ENCODE results near the gene SHC2.

The SHC2 gene, protein sequence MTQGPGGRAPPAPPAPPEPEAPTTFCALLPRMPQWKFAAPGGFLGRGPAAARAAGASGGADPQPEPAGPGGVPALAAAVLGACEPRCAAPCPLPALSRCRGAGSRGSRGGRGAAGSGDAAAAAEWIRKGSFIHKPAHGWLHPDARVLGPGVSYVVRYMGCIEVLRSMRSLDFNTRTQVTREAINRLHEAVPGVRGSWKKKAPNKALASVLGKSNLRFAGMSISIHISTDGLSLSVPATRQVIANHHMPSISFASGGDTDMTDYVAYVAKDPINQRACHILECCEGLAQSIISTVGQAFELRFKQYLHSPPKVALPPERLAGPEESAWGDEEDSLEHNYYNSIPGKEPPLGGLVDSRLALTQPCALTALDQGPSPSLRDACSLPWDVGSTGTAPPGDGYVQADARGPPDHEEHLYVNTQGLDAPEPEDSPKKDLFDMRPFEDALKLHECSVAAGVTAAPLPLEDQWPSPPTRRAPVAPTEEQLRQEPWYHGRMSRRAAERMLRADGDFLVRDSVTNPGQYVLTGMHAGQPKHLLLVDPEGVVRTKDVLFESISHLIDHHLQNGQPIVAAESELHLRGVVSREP

DNA sequence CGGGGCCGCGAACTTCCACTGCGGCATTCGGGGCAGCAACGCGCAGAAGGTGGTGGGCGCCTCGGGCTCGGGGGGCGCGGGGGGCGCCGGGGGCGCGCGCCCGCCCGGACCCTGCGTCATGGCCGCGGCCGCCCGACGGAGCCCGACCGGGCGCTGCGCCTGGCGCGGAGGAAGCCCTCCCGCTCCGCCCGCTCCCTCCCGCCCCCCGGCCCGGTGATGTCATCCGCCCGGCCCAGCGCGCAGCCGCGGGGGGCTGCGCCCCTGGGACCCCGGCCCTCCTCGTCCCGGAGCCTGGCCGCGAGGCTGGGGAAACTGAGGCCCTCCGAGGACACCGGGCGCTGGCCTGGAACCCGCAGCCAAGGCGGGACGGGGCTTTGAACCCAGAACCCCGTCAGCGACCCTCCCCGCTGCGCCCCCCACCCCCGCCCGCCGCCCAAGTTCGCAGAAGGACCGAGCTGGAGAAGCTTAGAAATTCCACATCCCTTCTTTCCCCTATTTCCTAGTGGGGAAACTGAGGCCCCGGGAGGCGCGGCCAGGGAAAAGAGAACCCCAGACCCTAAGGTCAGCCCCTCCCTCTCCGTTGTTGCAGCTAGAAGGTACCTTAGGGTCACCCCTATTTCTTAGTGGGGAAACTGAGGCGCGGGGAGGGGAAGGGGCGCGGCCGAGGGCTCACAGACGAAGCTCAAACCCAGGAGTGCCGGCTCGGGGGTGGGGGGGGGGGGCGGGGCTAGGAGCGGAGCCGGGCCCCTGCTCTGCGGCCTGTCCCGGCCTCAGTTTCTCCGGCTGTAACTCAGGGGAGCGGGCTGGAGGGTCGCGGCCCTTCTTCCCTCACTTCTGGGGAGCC is at the start of gene SHC2:
TSS of gene SHC2 (minus strand) at position 157 of the 844 bp plus-strand sequence. CDS start at position 120, 37 bp downstream.
- DNase-seq, result no peak

DNA sequence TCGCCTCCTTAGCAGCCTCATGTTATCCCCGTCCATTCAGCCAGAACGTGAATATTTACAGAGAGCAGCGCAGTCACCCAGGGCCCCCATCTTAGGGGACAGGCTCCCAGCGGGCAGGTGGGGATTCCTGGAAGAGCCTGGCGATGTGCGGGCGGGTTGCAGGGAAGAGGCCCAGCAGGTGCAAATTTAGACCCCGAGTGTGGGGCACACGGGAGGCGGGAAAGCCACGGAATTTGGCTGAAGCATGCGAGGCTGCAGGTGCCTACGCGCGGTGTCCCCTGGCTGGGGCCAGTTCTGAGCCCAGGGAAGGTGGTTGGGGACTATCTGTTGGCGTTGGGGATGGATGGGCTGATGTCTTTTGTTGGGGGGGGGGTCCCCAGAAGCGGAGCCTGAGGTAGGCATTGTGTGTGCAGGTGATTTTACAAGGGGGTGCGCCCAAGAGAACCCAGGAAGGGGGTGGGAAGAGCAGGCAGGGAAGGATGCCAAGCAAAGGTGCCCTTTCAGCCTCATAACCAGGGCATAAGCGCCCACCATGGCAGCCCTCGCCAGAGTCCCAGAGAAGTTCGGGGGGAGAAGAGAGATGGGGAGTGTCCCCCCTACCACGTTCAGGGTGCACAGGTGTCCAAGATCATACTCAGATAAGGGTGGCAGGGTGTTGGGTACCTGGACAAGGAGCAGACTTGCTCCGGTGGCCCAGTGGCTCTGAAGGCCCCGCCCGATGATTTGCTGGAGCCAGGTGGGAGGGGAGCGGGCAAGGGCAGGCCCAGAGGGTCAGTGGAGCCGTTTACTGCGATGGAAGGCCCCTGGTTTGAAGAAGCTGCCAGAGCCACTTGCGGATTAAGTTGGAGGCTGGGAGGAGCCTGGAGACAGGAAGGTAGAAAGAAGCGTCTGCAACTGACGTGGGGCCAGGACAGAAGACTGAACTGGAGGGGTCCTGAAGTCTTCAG is 47.6 kb upstream of the SHC2 start:
- DNase-seq, result no peak

DNA sequence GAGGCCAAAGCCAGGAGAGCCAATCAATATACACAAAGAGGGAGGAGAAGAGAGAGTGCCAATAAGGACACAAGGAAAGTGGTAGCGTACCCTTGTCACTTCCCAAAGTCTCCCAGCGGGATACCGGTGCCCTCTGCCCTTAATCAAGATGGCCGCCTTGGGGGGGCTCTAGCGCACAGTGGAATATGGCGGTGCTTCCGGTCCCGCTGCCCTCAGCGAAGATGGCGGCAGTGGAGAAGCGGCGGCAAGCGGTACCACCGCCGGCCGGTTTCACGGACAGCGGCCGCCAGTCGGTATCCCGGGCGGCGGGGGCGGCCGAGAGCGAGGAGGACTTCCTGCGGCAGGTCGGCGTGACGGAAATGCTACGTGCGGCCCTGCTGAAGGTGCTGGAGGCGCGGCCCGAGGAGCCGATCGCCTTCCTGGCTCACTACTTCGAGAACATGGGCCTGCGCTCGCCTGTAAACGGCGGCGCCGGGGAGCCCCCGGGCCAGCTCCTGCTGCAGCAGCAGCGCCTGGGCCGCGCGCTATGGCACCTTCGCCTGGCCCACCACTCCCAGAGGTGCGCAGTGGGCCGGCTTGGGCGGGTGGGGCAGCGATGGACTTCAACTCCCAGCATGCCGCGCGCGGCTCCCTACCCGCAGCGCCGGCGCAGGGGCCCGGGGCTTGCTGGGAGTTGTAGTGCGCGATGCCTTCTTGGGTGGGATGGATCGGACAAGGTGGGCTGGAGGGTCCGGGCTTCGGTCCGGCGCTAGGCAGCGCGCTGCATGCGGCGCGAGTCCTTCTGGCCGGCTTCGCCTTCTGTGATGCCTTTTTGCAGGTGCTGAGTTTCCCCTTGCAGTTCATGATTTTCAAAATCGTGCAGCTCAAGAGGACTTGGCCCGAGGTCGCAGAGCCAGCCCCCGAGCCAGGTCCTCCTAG is 46.7 kb upstream of the SHC2 start, which contains the start of gene TPGS1:
TSS of gene TPGS1 (plus strand) at position 212 of the 918 bp plus-strand sequence. CDS start at position 222, 10 bp downstream.
- peak; percentile 69 for DNase-seq

DNA sequence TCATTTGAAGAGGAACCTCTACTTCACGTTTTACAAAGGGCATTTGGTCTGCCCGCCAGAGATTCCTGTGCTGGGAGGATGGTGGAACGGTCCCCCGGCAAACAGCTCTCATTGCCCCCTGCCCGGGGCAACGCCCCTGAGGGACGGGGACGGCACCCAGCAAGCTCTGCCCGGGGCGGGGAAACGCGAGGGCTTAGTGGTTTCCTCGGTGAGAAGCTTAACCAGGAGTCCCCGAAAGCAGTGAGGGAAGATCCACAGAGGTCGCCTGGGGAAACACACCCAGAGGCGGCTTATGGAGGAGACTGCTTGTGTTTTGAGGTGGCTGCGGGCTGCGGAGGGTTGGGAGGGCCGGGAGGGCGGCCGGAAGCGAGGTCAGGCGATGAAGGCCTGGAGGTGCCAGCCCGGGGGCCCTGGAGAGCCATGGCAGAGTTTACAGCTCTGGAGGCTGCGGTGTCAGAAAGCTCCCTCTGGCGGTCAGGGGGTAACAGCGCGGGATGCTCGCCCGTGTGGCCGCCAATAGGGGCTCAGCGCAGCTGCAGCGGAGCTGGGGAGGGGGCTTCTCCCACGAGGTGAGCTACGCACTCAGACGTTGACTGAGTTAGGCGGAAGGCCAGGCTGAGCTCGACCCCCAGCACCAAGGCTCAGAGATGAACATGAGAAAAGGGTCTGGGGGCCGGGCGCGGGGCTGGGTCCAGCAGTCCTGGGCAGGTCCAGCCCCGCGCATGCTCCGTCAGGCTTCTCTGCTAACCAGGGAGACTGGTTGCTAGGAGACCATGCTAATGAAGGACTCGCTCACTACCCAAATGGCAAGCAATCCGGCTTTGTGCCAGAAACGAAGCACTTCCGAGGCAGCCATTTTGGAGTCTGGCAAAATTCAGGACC is 45.8 kb upstream of the SHC2 start:
- peak; percentile 98 for DNase-seq

DNA sequence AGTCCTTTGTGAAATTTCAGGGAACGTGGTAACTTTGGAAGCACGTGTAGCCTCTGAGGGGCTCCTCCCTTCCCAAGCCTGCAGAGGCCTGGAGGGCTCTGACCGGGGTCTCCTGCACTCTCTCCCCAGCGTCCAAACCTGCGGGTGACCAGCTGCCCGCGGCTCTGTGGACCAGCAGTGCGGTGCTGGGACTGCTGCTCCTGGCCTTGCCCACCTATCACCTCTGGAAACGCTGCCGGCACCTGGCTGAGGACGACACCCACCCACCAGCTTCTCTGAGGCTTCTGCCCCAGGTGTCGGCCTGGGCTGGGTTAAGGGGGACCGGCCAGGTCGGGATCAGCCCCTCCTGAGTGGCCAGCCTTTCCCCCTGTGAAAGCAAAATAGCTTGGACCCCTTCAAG is 43.8 kb upstream of the SHC2 start:
- DNase-seq, result no peak

DNA sequence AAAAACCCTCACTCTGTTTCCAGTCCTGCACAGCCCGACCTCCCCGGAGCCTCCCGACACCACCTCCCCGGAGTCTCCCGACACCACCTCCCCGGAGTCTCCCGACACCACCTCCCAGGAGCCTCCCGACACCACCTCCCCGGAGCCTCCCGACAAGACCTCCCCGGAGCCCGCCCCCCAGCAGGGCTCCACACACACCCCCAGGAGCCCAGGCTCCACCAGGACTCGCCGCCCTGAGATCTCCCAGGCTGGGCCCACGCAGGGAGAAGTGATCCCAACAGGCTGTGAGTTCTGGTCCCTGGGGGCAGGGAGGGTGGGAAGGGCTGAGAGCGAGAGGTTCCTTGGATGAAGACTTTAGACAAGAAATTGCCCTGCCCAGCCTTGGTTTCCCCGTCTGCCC is 40.8 kb upstream of the SHC2 start:
- no peak for DNase-seq

DNA sequence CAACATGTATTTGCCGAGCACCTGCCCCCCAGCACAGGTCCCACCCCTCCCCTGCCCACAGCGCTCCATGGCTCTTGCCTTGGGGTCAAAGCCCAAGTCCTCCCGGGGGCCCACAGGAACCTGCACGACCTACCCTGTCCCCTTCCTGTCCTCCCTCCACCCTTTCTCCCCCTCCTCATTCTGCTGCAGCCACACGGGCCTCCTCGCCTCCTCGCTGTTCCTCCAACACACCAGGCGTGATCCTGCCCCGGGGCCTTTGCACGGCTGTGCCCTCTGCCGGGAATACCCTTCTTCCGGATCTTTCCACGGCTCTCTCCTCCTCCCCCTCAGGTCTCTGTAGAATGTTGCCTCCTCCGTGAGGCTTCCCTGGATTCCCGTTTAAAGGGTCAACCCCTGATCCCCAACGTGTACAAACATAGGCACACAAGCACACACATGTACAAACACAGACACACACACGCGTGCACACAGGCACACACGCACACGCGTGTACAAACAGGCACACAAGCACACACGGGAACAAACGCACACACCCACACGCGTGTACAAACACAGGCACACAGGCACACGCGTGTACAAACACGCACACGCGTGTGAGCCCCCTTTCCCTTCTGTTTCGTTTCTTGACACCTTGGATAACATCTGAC is 38.3 kb upstream of the SHC2 start:
- no peak for DNase-seq

DNA sequence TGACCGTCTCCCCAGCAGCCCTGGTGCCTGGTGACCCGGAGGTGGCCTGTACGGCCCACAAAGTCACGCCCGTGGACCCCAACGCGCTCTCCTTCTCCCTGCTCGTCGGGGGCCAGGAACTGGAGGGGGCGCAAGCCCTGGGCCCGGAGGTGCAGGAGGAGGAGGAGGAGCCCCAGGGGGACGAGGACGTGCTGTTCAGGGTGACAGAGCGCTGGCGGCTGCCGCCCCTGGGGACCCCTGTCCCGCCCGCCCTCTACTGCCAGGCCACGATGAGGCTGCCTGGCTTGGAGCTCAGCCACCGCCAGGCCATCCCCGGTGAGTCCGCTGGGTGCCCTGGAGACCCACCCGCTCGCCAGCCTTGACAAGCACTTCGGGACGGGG is 37.7 kb upstream of the SHC2 start:
- DNase-seq, result no peak

DNA sequence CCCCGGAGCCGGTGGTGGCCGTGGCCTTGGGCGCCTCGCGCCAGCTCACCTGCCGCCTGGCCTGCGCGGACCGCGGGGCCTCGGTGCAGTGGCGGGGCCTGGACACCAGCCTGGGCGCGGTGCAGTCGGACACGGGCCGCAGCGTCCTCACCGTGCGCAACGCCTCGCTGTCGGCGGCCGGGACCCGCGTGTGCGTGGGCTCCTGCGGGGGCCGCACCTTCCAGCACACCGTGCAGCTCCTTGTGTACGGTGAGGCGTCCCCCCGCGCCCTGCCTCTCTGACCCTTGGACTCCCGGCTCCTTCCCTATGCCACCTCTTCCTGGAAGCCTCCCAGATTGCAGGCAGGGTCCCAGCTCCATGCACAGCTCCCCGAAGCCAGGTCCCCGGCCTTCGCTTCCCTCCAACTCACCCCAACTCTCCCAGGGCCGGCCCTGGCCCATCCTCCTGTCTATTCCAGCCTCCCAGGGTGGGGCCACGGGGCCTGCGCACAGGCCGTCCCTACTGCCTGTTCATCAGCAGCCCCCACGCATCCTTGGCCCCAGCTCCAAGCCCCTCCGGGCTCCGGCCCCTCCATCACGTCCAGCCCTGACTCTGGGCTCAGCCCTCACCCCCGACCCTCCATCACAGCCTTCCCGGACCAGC is 37.2 kb upstream of the SHC2 start:
- no peak for DNase-seq

DNA sequence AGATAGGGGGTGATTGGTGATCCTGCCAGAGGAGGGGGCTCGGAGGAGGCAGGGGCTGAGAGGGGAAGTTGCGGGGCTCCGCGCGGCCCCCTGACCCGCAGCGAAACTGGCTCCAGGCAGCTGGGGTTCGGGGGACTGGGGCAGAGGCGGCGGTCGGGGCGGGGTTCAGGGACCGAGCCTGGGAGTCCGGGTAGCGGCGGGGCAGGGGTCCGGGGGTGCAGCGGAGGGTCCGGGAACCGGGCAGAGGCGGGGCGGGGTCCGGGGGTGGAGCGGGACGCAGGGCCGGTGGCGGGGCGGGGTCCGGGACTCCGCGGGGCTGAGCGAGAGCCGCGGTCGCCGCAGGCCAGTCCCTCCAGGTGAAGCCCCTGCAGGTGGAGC is 36.6 kb upstream of the SHC2 start:
- no peak for DNase-seq

DNA sequence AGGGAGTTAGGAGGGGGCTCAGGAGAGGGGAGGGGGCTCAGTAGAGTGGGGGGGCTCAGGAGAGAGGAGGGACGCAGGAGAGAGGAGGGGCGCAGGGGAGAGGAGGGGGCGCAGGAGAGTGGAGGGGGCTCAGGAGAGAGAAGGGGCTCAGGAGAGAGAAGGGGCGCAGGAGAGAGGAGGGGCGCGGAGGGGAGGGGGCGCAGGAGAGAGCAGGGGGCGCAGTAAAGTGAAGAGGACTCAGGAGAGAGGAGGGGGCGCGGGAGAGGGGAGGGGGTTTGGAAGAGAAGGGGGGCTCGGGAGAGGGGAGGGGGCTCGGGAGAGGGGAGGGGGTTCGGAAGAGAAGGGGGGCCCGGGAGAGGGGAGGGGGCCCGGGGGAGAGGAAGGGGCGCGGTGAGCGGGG is 36.2 kb upstream of the SHC2 start:
- DNase-seq, result no peak

DNA sequence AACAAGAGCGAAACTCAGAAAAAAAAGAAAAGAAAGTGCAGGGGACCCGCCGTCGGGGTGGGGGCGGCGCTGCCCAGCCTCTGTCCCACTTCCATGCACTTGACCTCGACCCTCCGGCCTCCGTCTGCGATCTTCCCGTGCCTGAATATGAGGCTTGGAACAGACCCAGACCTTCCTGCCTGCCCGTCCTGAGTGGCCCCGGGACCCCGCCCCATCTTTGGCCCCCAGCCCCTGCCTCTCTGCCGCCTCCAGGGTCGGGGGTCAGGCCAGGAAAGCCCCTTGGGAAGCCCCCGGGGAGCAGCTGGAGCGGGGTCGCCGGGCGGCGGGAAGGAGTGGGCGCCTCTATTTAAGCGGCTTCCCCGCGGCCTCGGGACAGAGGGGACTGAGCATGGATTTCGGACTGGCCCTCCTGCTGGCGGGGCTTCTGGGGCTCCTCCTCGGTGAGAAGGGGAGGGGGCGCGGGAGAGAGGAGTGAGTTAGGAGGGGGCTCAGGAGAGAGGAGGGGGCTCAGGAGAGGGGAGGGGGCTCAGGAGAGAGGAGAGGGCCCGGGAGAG is 35.4 kb upstream of the SHC2 start, which contains the start of gene MADCAM1:
TSS of gene MADCAM1 (plus strand) at position 375 of the 554 bp plus-strand sequence. CDS start at position 389, 14 bp downstream.
- DNase-seq, result no peak

DNA sequence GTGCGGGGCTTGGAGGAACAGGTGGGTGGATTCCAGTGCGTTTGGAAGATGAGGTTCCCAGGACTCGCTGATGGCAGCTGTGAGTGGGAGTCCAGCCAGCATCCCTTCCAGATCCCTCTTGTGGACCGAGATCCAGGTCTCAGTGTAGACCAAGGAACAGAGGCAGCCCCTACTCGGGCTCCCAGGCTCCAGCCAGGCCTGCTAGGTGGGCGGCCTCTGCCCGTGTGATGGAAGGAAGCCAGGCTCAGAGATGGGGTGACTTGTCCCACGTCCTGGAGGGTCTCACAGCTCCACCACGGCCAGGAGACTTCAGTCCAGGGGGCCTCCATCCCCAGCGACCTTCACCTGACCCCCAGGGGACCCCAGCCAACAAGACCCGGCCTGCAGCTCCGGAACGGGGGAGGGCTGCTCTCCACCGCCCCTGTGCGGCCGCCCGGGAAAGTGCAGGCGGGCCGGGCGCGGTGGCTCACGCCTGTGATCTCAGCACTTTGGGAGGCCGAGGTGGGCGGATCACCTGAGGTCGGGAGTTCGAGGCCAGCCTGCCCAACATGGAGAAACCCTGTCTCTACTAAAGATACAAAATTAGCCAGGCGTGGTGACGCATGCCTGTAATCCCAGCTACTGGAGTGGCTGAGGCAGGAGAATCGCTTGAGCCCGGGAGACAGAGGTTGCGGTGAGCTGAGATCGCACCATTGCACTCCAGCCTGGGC is 34.7 kb upstream of the SHC2 start:
- DNase-seq, result peak; percentile 19

DNA sequence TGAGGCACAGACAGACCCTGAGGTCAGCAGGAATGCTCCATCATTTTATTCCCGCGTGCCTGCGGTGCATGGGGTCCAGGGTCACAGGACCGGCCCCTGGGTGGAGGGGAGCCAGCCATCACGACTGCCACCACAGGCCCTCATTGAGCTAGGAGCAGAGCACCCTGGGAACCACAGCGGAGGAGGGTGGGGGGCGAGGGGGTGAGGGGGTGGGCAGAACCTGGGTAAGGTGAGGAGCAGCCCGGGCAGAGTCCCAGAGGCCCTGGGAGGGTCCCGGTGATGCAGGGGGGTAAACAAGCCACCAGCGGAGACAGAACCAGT is 34.2 kb upstream of the SHC2 start:
- DNase-seq, result no peak

DNA sequence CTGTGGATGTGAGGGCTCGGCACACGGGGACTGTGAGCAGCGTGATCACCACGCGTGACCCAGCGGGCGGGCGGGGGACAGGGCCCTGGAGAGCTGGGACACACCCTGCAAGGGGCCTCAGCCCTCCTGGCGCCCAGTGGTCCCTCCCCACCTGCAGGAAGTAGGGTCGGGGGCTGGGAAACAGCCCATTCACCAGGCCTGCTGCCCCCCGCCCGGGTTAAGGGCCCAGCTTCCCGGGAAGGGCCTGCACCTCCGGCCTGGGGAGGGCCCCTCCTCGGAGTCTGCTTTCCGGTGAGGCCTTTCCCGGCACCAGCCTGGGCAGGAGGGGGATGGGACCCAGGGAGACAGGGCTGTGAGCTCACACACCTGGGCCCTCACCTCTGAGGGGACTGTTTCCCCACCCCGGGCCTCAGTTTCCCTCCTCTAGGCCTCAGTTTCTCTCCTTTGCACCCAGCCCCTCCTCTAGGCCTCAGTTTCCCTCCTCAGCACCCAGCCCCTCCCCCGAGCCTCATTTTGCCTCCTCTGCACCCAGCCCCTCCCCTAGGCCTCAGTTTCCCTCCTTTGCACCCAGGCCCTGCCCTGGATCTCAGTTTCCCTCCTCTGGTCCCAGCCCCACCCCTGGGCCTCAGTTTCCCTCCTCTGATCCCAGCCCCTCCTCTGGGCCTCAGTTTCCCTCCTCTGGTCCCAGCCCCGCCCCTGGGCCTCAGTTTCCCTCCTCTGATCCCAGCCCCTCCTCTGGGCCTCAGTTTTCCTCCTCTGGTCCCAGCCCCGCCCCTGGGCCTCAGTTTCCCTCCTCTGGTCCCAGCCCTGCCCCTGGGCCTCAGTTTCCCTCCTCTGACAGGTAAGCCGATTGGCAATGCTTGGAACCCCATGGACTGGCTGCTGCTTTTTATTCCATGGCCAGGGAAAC is 33.6 kb upstream of the SHC2 start:
- no peak for DNase-seq

DNA sequence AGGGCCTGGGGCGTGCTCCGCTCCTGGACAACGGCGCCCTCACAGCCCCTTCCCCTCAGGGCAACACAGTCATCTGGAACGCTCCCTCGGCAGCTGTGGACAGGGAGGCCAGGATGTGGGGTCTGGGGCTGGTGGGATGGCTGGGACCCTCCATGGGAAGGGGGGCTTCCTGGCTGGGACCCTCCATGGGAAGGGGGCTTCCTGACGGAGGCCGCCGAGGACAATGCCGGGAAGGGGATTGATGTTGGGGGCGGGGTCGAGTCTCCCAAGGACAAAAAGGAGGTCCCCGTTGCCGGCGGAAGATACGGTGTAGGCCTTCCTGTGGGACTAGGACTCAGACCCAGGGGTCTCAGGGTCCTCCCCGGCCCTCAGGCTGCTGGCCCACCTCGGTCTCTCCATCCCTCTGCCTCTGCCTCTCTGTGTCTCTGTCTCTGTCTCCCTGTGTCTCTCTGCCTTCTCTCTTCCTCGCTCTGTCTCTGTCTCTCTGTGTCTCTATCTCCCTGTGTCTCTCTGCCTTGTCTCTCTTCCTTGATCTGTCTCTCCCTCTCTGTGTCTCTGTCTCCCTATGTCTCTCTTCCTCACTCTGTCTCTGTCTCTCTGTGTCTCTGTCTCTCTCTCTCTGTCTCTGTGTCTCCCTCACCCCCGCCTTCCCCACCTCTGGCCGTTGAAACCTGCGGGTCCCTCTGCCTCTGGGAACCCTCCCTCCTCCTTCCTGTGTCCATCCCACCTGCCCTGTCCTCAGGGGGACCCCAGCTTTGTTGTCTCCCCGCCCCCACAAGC is 32.7 kb upstream of the SHC2 start:
- DNase-seq, result no peak

All from CD4-positive, alpha-beta T cell treated with Interleukin-4 for 4 hours (primary cell).